Vagina (tissue), 2 donors: Measurements from ENCODE around the gene CCDC57. TPM values are rescaled to one million over a fixed set of nuclear protein-coding genes. Genes with fewer than 3 reads are reported as not detected.

Source experiments
- DNase-seq, 2 donors: peaks; one replicate each; pipeline ENCODE4 v3.0.0-alpha.2; 2017; ENCODE audit errors: extremely low spot score in 2 of 2
- H3K27ac ChIP-seq: fragments of 200-600 bp; sonication (generic); one replicate; pipeline ENCODE4 v1.5.1; 2019
- H3K27me3 ChIP-seq: fragments of 200-600 bp; sonication (generic); one replicate; pipeline ENCODE4 v1.5.1; 2019
- H3K36me3 ChIP-seq, 2 donors: fragments of 200-600 bp; sonication (generic); one replicate each; pipeline ENCODE4 v1.5.1; 2017 to 2019
- H3K4me1 ChIP-seq: fragments of 200-600 bp; sonication (generic); one replicate; pipeline ENCODE4 v1.5.1; 2019
- H3K4me3 ChIP-seq, 2 donors: fragments of 200-600 bp; sonication (generic); 1 replicate in 1 of 2; 2 replicates in 1 of 2; pipeline ENCODE4 v1.5.1; 2016 to 2019
- H3K9me3 ChIP-seq: fragments of 200-600 bp; sonication (generic); one replicate; pipeline ENCODE4 v1.5.1; 2019
- CTCF ChIP-seq, 3 experiments: fragments of 450-650 bp in 2 of 3; fragments of 200-600 bp in 1 of 3; sonication (generic) in 1 of 3; IDR thresholded peaks; one replicate each; pipeline ENCODE4 v1.5.1; 2017 to 2019; ENCODE audit warnings: antibody characterized with exemption in 3 of 3, mild to moderate bottlenecking in 2 of 3, moderate library complexity in 2 of 3
- POLR2A ChIP-seq, 2 donors: fragments of 450-650 bp; IDR thresholded peaks; one replicate each; pipeline ENCODE4 v1.6.1; 2017; ENCODE audit warnings: antibody characterized with exemption in 2 of 2, mild to moderate bottlenecking in 2 of 2, moderate library complexity in 2 of 2
- POLR2AphosphoS5 ChIP-seq, 2 donors: sonication (generic); formaldehyde crosslinking; IDR thresholded peaks; one replicate each; pipeline ENCODE4 v1.9.0; 2017; ENCODE audit warnings: antibody characterized with exemption in 2 of 2, mild to moderate bottlenecking in 2 of 2, low read depth in 1 of 2; ENCODE audit not compliant: insufficient read depth in 1 of 2
- intact Hi-C: fragments of 100-400 bp; cut with DNase I; formaldehyde crosslinking; loops from one replicate; pipeline ENCODE4 v1.15.1; 2023
- total RNA-seq: library from RNA; depleted of rRNA; stranded (reverse); fragments of >200 nt; gene quantifications from one replicate; pipeline ENCODE4 v1.2.3, GENCODE V29; 2016

Gene CCDC57
- total RNA-seq, 1 donor from 2014 or later: 26.5 TPM

DNA sequence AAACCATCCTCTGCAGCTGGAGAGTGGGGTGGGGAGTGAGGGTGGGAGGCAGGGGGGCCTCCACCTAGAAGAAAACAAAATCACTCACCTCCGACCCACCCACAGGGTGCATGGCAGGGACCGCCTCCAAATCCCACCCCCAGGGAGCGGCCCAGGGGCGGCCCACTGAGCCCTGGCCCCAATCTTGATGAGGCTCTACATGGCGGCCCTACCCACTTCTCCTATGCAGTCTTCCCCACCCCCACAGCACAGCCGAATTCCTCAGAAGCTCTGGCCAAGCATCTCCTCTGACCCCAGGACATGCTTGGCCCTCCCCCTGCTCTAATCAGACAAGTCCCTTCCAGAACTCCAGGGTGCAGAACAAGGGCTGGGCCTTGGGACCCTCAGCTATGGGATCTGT, 96.4 kb downstream of the CCDC57 start:
- DNase-seq: no peak
- no peak for TF ChIP-seq POLR2AphosphoS5 (IDR thresholded peaks at IDR 0.05; ENCODE audit: insufficient read depth in 1 of 2, low read depth in 1 of 2)
- no peak for TF ChIP-seq CTCF (IDR thresholded peaks at IDR 0.05)
- TF ChIP-seq POLR2A (IDR thresholded peaks at IDR 0.05): no peak
- intact Hi-C loops: no loop called here

DNA sequence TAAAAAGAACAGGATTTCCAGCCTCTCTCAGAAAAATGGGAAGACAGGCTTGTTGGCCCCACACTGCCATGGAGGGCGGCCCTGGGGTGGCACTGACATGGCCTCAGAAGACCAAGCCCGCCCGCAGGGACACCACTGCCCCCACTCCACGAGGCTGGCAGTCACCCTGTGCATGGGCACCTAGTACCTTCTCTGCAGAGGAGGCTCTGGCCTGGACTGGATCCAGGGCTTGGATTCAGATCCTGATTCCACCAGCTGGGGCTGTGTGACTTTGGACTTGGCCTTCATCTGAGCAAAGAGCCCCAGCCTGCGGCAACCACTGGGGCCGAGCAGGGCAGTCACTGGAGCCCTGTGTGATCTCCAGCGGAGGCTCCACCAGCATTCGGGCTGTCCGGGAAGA, 97.8 kb downstream of the CCDC57 start:
- TF ChIP-seq POLR2A (IDR thresholded peaks at IDR 0.05) (no peak), CTCF (IDR thresholded peaks at IDR 0.05) (no peak), POLR2AphosphoS5 (IDR thresholded peaks at IDR 0.05; ENCODE audit: insufficient read depth in 1 of 2, low read depth in 1 of 2) (no peak)
- H3K9me3 ChIP-seq: no peaks in the 10 kb centered on the region
- H3K4me3 ChIP-seq: no peak overlapping the region
- H3K36me3 ChIP-seq: no peaks in the 10 kb centered on the region
- H3K27ac ChIP-seq: no peak overlapping the region
- no peaks in the 10 kb centered on the region for H3K27me3 ChIP-seq
- no peaks in the 10 kb centered on the region for H3K4me1 ChIP-seq
- intact Hi-C loops: no loop called here
- DNase-seq: no peak

More for the DNA sequence above, 96.4 kb downstream of the CCDC57 start:
- H3K36me3 ChIP-seq: no peaks in the 10 kb centered on the region
- H3K27ac ChIP-seq: no peak overlapping the region
- H3K4me1 ChIP-seq: no peaks in the 10 kb centered on the region
- no peaks in the 10 kb centered on the region for H3K9me3 ChIP-seq
- H3K27me3 ChIP-seq: no peaks in the 10 kb centered on the region
- H3K4me3 ChIP-seq: no peak overlapping the region

DNA sequence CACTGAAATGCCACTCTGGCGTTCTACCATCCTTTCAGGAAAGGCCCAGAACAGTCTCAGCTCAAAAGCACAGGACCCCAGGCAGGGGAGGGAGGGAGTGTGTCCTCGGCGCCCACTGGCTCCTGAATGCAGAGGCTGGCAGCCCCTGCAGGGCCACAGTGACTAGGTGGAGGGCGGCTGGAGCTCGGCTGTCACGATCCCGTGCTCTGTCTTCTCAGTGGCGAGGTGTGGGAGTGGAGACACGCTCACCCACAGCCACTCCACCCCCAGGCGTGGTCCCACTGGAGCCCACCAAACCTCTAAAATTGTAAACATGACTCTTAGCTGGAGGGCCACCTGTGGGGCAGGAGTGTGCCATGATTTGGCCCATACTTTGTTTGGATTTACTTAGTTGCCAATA, 98.2 kb downstream of the CCDC57 start:
- H3K36me3 ChIP-seq: no peaks in the 10 kb centered on the region
- DNase-seq: no peak
- no peaks in the 10 kb centered on the region for H3K27me3 ChIP-seq
- no peaks in the 10 kb centered on the region for H3K4me1 ChIP-seq
- no peak overlapping the region for H3K27ac ChIP-seq
- H3K4me3 ChIP-seq: no peak overlapping the region
- intact Hi-C loops: no loop called here
- no peaks in the 10 kb centered on the region for H3K9me3 ChIP-seq
- TF ChIP-seq CTCF (IDR thresholded peaks at IDR 0.05) (no peak), POLR2AphosphoS5 (IDR thresholded peaks at IDR 0.05; ENCODE audit: insufficient read depth in 1 of 2, low read depth in 1 of 2) (no peak), POLR2A (IDR thresholded peaks at IDR 0.05) (no peak)

- no peak for TF ChIP-seq POLR2A (IDR thresholded peaks at IDR 0.05)
- no peak for TF ChIP-seq POLR2AphosphoS5 (IDR thresholded peaks at IDR 0.05; ENCODE audit: insufficient read depth in 1 of 2, low read depth in 1 of 2)
- TF ChIP-seq CTCF (IDR thresholded peaks at IDR 0.05): no peak
- no peak overlapping the region for H3K4me3 ChIP-seq
- intact Hi-C loops: no loop called here
- no peaks in the 10 kb centered on the region for H3K36me3 ChIP-seq
- H3K4me1 ChIP-seq: no peaks in the 10 kb centered on the region
- no peaks in the 10 kb centered on the region for H3K27me3 ChIP-seq
- no peak overlapping the region for H3K27ac ChIP-seq
- no peaks in the 10 kb centered on the region for H3K9me3 ChIP-seq
- no peak for DNase-seq
These were observed 98.7 kb downstream of the CCDC57 start for GRCh38 chr17:82113941-82114340.

DNA sequence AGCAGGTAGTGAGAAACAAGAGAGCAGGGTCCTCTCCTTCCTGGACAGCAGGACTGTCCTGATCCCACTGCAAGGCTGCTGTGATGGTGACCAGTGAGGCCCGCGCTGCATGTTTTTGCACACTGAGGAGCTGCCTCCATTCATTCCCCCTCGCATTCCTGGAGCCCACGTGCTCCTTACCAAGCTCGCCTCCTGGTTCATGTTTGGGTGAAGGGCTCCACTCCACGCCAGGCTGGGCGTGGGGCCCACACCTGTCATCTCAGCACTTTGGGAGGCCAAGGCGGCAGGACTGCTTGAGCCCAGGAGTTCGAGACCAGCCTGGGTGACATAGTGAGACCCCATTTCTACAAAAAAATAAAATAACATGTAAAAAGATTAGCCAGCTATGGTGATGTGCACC, 99.2 kb downstream of the CCDC57 start:
- no peak for DNase-seq
- H3K36me3 ChIP-seq: no peaks in the 10 kb centered on the region
- no peaks in the 10 kb centered on the region for H3K4me1 ChIP-seq
- no peaks in the 10 kb centered on the region for H3K9me3 ChIP-seq
- no peaks in the 10 kb centered on the region for H3K27me3 ChIP-seq
- TF ChIP-seq POLR2AphosphoS5 (IDR thresholded peaks at IDR 0.05; ENCODE audit: insufficient read depth in 1 of 2, low read depth in 1 of 2): no peak
- no peak for TF ChIP-seq CTCF (IDR thresholded peaks at IDR 0.05)
- TF ChIP-seq POLR2A (IDR thresholded peaks at IDR 0.05): no peak
- no peak overlapping the region for H3K27ac ChIP-seq
- H3K4me3 ChIP-seq: no peak overlapping the region
- intact Hi-C loops: no loop called here
